PFSK-1 (cell line): ENCODE results near the gene OLFML2A.

Experiments
- POLR2AphosphoS5 ChIP-seq: IDR thresholded peaks from 2 replicates; pipeline ENCODE4 v1.6.1; 2012; ENCODE audit warnings: low read depth, mild to moderate bottlenecking, control low read depth, low read length, moderate library complexity
- SIN3A ChIP-seq: IDR thresholded peaks from 2 replicates; pipeline ENCODE4 v1.6.1; 2012; ENCODE audit warnings: mild to moderate bottlenecking, low read length, moderate library complexity, borderline replicate concordance; ENCODE audit not compliant: insufficient read depth
- TAF1 ChIP-seq: IDR thresholded peaks from 2 replicates; pipeline ENCODE4 v1.6.1; 2012; ENCODE audit warnings: low read length, control low read depth, borderline replicate concordance; ENCODE audit not compliant: insufficient read depth
- TF ChIP-seq, protein P1 (sequence below), 2 experiments: IDR thresholded peaks; 2 replicates each; pipeline versions ENCODE4 v1.6.1 to v1.8.0; 2011 to 2012; ENCODE audit warnings: low read depth in 2 of 2, low read length in 2 of 2, control low read depth in 1 of 2, inconsistent platforms in 1 of 2, mild to moderate bottlenecking in 1 of 2, moderate library complexity in 1 of 2; ENCODE audit not compliant: insufficient read depth in 1 of 2

DNA sequence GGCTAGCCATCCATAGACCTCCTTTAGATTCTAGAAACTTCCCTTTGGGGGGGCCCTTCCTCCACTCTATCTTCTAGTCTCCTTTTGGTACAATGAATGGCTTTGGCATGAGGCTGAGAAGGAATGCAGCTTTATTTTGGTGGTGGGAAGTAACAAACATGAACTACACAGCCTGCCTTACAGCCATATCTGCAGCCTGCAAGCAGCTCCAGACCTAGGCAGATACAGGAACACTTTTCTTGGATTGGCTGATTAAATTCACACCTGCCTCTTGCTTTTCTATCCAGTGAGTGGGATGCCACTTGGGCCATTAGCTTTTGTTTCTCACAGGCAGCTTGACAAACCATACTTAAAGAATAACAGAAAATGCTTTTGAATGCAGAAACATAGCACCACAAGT lies 34.0 kb upstream of the OLFML2A start:
- no peak for TF ChIP-seq SIN3A
- no peak for TF ChIP-seq POLR2AphosphoS5
- TF ChIP-seq, protein P1, sequence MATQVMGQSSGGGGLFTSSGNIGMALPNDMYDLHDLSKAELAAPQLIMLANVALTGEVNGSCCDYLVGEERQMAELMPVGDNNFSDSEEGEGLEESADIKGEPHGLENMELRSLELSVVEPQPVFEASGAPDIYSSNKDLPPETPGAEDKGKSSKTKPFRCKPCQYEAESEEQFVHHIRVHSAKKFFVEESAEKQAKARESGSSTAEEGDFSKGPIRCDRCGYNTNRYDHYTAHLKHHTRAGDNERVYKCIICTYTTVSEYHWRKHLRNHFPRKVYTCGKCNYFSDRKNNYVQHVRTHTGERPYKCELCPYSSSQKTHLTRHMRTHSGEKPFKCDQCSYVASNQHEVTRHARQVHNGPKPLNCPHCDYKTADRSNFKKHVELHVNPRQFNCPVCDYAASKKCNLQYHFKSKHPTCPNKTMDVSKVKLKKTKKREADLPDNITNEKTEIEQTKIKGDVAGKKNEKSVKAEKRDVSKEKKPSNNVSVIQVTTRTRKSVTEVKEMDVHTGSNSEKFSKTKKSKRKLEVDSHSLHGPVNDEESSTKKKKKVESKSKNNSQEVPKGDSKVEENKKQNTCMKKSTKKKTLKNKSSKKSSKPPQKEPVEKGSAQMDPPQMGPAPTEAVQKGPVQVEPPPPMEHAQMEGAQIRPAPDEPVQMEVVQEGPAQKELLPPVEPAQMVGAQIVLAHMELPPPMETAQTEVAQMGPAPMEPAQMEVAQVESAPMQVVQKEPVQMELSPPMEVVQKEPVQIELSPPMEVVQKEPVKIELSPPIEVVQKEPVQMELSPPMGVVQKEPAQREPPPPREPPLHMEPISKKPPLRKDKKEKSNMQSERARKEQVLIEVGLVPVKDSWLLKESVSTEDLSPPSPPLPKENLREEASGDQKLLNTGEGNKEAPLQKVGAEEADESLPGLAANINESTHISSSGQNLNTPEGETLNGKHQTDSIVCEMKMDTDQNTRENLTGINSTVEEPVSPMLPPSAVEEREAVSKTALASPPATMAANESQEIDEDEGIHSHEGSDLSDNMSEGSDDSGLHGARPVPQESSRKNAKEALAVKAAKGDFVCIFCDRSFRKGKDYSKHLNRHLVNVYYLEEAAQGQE (IDR thresholded peaks at IDR 0.05; ENCODE audit: insufficient read depth in 1 of 2, low read depth in 2 of 2, low read length in 2 of 2): no peak
- TF ChIP-seq TAF1: no peak
